ENCODE measurements around the gene CLCN2.

CLCN2 gene

DNA sequence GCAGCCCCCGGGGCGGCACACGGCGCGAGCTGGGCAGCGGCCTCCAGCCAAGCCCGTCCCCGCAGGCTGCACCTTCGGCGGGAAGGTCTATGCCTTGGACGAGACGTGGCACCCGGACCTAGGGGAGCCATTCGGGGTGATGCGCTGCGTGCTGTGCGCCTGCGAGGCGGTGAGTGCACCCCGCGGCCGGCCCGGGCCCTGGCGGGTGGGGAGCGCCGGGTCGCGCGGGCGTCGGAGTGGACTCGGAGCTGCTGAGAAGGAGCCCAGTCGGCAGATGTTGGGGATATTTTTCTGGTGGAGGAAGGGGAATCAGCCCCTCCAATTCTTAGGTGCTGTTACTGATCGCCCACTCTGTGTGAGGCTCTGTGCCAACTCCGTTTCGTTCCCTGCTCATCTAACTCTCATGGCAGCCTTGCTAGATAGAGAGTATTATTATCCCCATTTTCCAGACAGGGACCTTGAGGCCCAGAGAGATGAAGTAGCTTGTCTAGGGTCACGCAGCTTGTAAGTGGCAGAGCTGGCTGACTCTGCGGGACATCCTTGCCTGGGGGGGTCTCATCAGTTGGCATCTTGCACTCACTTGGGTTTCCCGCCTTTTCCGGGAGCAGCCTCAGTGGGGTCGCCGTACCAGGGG, 19.3 kb upstream of the CLCN2 start:
- DNase-seq (ENCODE audit: low read depth in 2 of 2) = no peak

DNA sequence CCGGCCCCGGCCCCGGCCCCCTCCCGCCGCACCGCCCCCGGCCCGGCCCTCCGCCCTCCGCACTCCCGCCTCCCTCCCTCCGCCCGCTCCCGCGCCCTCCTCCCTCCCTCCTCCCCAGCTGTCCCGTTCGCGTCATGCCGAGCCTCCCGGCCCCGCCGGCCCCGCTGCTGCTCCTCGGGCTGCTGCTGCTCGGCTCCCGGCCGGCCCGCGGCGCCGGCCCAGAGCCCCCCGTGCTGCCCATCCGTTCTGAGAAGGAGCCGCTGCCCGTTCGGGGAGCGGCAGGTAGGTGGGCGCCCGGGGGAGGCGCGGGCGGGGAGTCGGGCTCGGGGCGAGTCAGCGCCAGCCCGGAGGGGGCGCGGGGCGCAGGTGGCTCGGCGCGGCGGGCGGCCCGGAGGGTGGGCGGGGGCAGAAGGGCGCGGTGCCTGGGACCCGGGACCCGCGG, 18.8 kb upstream of the CLCN2 start:
- no peak for DNase-seq (ENCODE audit: low read depth in 2 of 2)

- no peak for DNase-seq (ENCODE audit: low read depth in 2 of 2)
Observed at GRCh38 chr3:184379358-184380184, 18.2 kb upstream of the CLCN2 start, which contains the start of gene CHRD. Gene CHRD, plus strand, starts transcription at chr3:184380054. Its CDS starts 265 bp downstream, at chr3:184380319.

- no peak for DNase-seq (ENCODE audit: low read depth in 2 of 2)
Observed at GRCh38 chr3:184378651-184379357, 17.4 kb upstream of the CLCN2 start.

DNA sequence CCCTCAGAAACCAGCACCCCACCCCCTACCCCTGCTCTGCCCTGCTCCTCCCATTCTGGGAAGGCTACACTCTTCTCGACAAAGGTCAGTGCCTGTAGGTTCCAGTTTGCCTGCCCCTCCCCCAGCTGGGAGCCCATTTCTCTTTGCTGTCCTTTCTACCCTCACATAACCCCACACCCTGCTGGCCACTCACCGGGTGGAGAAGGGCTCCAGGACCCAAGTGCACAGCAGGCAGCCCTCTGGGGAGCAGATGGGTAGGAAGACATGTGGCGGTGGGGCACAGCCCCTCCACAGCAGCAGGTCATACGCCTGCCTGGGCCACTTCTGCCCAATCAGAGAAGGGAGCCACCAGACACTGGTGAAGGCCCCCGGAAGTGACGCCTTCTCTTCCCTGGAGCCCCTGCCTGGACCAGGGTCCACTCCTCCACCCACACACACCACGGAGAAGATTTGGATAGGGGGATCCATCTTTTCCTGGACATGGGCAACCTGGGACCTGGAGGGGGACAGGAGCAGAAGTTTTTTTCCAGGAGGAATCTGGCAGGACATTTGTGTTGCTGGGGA, 16.6 kb upstream of the CLCN2 start, which contains the start of gene THPO:
Gene THPO (minus strand): TSS at position 326 of the 564 bp plus-strand sequence. CDS start 1,948 bp downstream, outside the sequence.
- no peak for DNase-seq (ENCODE audit: low read depth in 2 of 2)

- no peak for DNase-seq (ENCODE audit: low read depth in 2 of 2)
Observed at GRCh38 chr3:184377374-184377773, 16.0 kb upstream of the CLCN2 start.

- DNase-seq (ENCODE audit: low read depth in 2 of 2) = no peak
Observed at GRCh38 chr3:184375747-184376461, 14.5 kb upstream of the CLCN2 start.

- no peak for DNase-seq (ENCODE audit: low read depth in 2 of 2)
Observed at GRCh38 chr3:184373422-184373821, 12.0 kb upstream of the CLCN2 start.

DNA sequence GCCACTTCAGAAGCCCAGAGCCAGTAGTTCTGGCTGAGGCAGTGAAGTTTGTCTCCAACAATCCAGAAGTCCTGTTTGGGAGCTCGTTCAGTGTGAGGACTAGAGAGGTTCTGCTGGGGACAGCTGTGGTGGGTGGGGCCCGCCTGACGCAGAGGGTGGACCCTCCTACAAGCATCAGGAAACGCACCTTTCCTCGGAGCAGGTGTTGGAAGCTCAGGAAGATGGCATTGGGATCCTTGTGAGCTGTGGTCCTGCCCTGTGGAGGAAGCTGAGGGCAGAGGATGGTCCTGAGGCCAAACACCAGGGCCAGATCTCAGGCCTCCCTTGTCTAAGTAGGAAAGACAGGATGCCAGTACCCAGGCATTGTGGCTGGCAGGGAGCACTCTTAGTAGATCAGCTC, 11.5 kb upstream of the CLCN2 start:
- DNase-seq (ENCODE audit: low read depth in 2 of 2) = no peak

DNA sequence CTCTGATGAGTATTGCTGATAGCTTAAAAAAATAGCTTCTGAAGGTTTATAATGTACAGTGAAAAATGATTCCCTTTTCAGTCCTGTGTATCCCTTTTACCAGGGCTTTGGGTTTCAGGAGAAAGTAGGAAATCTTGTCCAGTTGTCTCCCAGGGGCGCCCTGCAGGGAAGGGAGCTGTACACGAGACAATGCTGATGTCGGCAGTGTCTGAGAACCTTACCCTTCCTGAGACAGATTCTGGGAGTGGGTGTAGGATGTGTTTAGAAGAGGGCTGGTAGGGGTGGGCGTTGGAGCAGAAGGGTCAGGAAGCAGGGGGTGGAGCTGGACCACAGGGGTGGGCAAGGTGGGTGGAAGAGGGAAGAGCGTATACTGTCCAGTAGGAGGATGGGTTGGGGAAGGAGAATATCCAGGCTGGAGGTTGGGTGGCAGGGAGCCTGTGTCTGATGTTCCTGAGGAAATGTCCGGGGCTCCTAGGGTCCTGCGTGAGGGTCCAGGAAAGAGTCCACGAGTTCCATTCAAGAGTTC, 11.0 kb upstream of the CLCN2 start:
- no peak for DNase-seq (ENCODE audit: low read depth in 2 of 2)

DNA sequence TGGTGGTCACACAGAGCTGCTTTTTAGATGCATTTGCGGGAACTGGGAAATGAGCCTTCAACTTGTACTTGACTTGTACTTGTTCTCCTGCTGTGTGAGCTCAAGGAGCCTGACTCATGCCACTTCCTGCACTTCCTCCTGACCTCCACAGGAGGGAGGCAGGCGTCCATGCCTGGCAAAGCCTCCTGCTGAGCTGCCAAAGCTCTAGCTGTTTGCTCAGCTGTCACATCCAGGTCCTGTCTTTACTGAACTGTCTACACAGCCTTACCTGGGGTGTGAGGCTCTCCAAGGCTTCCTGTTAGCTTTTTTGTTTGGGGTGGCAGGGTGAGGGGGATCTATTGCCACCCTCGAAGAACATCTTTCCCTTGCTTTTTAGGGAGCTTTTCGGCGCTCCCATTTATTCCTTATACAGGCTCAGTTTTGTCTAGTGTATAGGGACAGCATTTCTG, 10.2 kb upstream of the CLCN2 start:
- peak in 1 of 2 donors; percentile 35 for DNase-seq (ENCODE audit: low read depth in 2 of 2)

DNA sequence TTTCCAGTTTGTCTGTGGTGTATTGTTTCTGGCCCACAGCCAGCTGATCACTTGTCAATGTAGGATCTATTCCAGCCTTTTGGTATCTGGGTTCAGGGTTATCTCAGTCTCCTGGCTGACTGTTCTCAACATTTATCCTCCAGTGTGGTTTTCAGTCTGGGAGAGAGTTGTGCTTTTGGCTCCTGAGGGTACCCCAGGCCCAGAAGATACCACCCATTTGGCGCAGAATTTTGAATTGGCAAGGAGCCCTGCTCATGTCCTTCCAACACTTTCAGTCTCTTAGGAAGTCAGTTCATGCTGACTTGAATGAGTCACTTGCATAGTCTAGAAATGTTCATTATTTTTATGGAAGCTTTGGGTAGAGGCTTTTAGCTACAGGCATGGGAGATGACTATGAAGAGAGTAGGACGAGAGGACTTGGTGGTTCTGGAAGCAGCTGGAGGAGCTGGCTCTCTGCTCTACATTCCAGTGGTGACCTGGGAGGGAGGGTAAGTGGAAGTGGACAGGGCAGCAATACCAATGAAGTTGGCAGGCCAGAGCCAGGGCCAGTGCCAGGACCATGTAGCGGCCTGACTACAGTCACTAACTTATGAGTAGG, 7.3 kb upstream of the CLCN2 start:
- no peak for DNase-seq (ENCODE audit: low read depth in 2 of 2)

GRCh38 chr3:184368116-184368515, 6.7 kb upstream of the CLCN2 start:
- no peak for DNase-seq (ENCODE audit: low read depth in 2 of 2)

DNA sequence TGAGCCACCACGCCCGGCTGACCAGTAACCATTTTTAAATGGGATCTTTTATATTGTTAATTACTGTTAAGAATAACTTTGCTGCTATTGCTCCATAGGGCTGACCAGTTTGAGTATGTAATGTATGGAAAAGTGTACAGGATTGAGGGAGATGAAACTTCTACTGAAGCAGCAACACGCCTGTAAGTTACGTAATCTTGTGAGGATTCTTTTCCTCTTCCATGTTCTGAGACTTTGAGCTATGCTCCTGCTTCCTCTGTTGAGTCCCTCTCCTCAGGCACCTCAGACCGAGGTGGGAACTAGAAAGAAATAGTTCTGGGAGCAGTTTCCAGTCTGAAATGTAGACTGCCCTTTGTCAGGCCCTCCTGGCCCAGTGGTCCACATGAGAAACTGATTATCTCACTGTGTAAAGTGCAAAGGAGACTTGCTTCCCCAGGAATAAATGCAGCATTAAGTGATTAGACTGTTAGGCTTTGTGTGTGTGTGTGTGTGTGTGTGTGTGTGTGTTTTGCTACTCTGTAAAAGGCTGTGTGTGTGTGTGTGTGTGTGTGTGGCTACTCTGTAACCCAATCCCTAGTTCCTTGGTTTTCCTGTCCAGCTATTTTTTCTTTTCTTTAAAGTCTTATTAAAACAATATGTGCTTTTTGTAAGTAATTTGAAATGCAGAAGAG, 5.3 kb upstream of the CLCN2 start:
- DNase-seq (ENCODE audit: low read depth in 2 of 2) = no peak

GRCh38 chr3:184362668-184363546, 1.5 kb upstream of the CLCN2 start:
- DNase-seq (ENCODE audit: low read depth in 2 of 2) = peak; percentile 90 to 93

- DNase-seq (ENCODE audit: low read depth in 2 of 2) = peak in 1 of 2 donors; percentile 10
Observed at GRCh38 chr3:184361932-184362667, 695 bp upstream of the CLCN2 start.

GRCh38 chr3:184360929-184361531, 375 bp downstream of the CLCN2 start:
- no peak for DNase-seq (ENCODE audit: low read depth in 2 of 2)
